Central memory CD8-positive, alpha-beta T cell (primary cell): Measurements from ENCODE around the gene AIP.
A peak's percentile ranks its signal among the peaks of the same experiment; 100 is the strongest.
"Not testable (repeated sequence)": the region's sequence is repeated elsewhere in the genome, so short reads cannot be mapped to it uniquely, and the experiment has no call there.

Experiments used
- ATAC-seq: fragments of 150-1000 bp; cut with Tn5 transposase; replicated peaks from 2 replicates; pipeline ENCODE4 v1.10.0; 2022; ENCODE audit warnings: mild to moderate bottlenecking, moderate FRiP score, moderate number of reproducible peaks; ENCODE audit not compliant: poor library complexity, severe bottlenecking; ENCODE audit errors: extremely low read depth
- DNase-seq, 2 donors: peaks; one replicate each; pipeline ENCODE4 v3.0.0; 2021; ENCODE audit warnings: low spot score in 2 of 2
- H3K27ac Mint-ChIP-seq: one replicate; pipeline ENCODE4 v1.8.0; 2022; ENCODE audit warnings: low read depth, mild to moderate bottlenecking, moderate library complexity, mixed read lengths
- H3K27me3 Mint-ChIP-seq: one replicate; pipeline ENCODE4 v1.8.0; 2022; ENCODE audit warnings: mixed read lengths
- H3K36me3 Mint-ChIP-seq: one replicate; pipeline ENCODE4 v1.8.0; 2022; ENCODE audit warnings: mild to moderate bottlenecking, moderate library complexity, mixed read lengths; ENCODE audit not compliant: insufficient read depth
- H3K4me1 Mint-ChIP-seq: one replicate; pipeline ENCODE4 v1.8.0; 2022; ENCODE audit warnings: mixed read lengths
- H3K4me3 Mint-ChIP-seq: one replicate; pipeline ENCODE4 v1.8.0; 2022; ENCODE audit warnings: mild to moderate bottlenecking, moderate library complexity, mixed read lengths
- H3K9me3 Mint-ChIP-seq: one replicate; pipeline ENCODE4 v1.8.0; 2022; ENCODE audit warnings: mixed read lengths

The AIP gene

DNA sequence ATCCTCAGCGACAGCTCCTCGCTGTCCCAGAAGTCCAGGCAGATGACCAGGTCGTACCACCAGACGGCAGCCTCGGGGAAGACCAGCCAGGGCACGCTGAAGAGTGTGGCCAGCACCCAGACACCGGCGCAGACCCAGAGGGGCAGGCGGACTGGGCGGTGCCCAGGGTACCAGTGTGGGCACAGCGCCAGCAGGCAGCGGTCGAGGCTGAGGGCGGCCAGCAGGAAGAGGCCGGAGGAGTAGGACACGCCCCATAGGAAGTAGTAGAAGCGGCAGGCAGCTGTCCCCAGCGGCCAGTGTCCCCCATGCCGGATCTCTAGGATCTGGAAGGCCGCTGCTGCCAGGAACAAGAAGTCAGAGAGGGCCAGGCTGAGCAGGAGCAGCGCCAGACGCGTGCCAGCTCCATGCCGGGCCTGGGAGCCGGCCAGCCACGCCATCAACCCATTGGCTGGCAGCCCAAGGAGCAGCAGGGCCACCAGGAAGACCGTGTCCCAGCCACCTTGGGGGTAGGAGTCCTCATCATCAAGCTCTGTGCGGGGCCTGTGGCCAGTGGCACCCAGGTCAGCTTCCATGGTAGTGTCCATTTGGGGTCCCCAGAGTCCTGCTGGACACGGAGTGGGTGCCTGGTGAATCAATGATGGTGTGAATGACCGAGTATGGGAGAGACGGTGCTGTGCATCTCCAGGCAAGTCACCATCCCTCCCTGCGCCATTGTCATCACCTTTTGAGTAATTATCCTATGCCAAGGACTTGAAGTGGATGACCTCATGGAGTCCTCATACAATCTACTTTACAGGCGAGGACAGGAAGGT, 30.5 kb upstream of the AIP start, which contains the start of gene GPR152:
Gene GPR152 (minus strand): TSS at position 589 of the 812 bp plus-strand sequence. CDS start 5 bp downstream, at position 584.
- Mint-ChIP-seq H3K9me3 (no peaks in the 10 kb centered on the region), H3K27me3 (no peaks in the 10 kb centered on the region), H3K27ac (no peak within 1 kb of the TSS), H3K4me1 (peaks cover 15% of the 10 kb centered on the region), H3K4me3 (no peak within 1 kb of the TSS), H3K36me3 (peaks cover 4% of the 10 kb centered on the region)
- DNase-seq (no peak), ATAC-seq (no peak)

DNA sequence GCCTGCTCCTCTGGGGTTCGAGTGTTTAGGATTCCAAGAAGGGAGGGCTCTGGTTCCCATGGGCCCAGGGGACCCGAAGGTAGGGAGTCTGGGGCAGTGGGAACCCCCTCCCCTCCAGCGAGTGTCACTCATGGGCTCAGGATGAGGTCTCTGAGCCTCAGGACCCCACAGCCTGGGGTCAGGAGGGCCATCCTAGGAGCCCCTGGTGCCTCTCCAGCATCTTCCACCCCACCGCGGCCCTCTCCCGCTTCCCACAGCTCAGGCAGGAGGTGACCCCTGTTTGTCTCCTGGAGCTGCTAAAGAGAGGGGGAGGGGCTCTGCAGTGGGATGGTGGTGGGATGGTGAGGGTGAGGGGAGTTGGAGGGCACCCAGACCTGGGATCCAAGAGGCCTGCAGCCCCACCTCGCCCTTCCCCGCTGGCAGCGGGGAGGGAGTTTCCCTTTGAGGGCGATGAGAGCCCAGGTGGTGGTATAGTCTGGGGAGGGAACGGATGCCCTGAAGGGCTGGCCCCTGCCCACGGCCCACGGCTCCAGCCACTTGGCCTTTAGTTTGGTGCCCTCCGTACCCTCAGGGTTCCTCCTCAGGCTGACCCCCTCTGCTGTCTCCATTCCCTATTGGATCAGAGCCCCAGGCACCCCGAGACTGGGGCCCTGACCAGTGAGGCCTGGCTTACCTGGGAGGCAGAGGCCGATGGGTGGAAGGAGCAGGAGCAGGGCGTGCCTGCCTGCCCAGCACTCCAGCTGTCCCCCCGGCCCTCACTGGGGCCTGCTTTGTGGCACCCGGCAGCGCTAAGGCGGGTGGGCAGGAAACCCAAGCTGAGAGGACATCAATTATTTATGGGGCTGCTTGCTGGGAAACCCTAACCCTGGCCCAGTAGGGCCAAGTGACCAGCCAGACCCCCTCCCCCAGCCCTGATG, 28.8 kb upstream of the AIP start:
- DNase-seq (no peak), ATAC-seq (no peak)
- H3K27me3 Mint-ChIP-seq, result no peaks in the 10 kb centered on the region
- H3K4me1 Mint-ChIP-seq, result peaks cover 5% of the 10 kb centered on the region
- peaks cover 2% of the 10 kb centered on the region for H3K36me3 Mint-ChIP-seq
- H3K9me3 Mint-ChIP-seq, result no peaks in the 10 kb centered on the region
- no peak overlapping the region for H3K4me3 Mint-ChIP-seq
- no peak overlapping the region for H3K27ac Mint-ChIP-seq

DNA sequence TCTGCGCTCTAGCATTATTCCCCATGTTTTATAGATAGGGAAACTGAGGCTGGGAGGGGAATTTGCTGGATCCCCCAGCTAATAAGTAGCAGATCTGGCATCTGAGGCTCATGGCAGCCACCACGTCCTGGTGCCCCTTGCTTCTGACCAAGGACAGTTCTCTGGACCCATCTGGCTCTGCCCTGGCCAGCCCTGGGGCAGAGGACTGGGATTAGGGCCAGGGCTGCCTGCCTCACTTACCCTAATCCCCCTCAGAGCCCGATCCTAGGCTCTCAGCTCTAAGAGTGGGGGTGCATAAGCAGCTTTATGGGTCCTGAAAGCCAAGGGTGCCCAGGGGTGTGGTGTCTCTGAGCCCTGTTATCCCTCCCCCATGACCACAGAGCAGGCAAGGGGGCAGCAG, 27.8 kb upstream of the AIP start, which contains the start of gene CABP4:
Gene CABP4 (plus strand): TSS at position 301 of the 400 bp plus-strand sequence. CDS start 70 bp downstream, at position 371.
- no peak for DNase-seq
- Mint-ChIP-seq H3K27ac (no peak within 1 kb of the TSS), H3K27me3 (no peaks in the 10 kb centered on the region), H3K36me3 (peaks cover 3% of the 10 kb centered on the region), H3K9me3 (no peaks in the 10 kb centered on the region), H3K4me3 (peak within 1 kb of the TSS; percentile 37), H3K4me1 (no peaks in the 10 kb centered on the region)
- ATAC-seq, result no peak

DNA sequence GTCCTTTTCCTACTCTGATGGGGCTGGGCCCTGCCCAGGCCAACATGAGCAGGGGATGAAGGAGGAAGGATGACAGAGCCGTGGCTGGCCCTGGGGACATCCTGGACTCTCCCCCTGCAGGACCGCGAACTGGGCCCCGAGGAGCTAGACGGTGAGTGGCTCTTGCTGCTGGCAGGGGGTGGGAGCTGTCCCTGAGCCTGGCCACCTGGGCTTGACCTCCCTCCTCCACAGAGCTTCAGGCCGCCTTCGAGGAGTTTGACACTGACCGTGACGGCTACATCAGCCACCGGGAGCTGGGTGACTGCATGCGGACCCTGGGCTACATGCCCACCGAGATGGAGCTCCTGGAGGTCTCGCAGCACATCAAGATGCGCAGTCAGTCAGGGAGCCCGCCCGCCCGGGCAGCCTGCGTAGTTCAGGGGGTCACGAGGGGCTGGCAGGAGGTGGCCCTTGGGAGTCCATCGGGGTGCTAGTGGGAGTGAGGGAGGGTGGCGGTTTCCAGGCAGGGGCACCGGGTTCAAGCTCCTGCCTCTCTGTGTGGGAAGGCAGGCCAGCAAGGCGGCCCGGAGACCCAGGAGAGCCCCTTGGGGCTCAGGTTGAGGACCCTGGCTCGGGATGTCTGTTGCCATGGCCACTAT, 26.6 kb upstream of the AIP start:
- Mint-ChIP-seq H3K4me1 (no peaks in the 10 kb centered on the region), H3K36me3 (peaks cover 5% of the 10 kb centered on the region), H3K9me3 (no peaks in the 10 kb centered on the region)

DNA sequence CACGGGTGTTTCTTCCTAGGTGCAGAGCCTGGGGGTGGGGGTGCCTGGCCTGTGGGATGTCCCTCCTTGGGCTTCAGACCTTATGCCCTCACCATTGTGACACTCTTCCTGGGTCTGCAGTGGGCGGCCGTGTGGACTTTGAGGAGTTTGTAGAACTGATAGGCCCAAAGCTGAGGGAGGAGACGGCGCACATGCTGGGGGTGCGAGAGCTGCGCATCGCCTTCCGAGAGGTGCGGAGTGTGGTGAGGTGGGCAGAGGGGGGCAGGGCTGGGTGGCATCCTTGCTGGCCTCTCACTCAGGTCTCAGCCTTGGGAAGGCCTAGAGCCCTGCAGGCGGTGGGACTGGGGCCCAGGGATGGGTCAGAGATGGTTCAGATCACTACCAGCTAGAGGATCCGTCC, 25.4 kb upstream of the AIP start:
- Mint-ChIP-seq H3K36me3 (peaks cover 5% of the 10 kb centered on the region), H3K27me3 (no peaks in the 10 kb centered on the region), H3K27ac (peak overlapping the region; percentile 32), H3K9me3 (no peaks in the 10 kb centered on the region), H3K4me3 (no peak overlapping the region), H3K4me1 (no peaks in the 10 kb centered on the region)
- DNase-seq (no peak), ATAC-seq (no peak)

More for the DNA sequence above, 26.6 kb upstream of the AIP start:
- ATAC-seq, result no peak
- Mint-ChIP-seq H3K27me3 (no peaks in the 10 kb centered on the region), H3K4me3 (no peak overlapping the region), H3K27ac (no peak overlapping the region)
- no peak for DNase-seq

DNA sequence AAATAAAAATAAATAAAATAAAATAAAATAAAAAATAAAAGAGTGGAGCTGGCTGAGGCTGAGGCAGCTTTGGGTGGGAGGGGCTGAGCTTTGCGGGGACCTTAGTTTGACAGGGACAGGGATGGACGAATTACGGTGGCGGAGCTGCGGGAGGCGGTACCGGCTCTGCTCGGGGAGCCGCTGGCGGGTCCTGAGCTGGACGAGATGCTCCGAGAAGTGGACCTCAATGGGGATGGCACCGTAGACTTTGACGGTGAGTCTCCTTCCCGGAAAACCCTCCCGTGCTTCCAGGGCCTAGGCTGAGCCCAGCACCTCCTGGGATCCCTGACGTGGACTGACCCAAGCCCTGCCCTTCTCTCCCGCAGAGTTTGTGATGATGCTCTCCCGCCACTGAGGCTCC, 24.6 kb upstream of the AIP start:
- H3K4me1 Mint-ChIP-seq, result no peaks in the 10 kb centered on the region
- H3K27me3 Mint-ChIP-seq, result no peaks in the 10 kb centered on the region
- no peaks in the 10 kb centered on the region for H3K9me3 Mint-ChIP-seq
- DNase-seq (no peak), ATAC-seq (no peak)
- H3K4me3 Mint-ChIP-seq, result no peak overlapping the region
- peaks cover 5% of the 10 kb centered on the region for H3K36me3 Mint-ChIP-seq
- no peak overlapping the region for H3K27ac Mint-ChIP-seq

DNA sequence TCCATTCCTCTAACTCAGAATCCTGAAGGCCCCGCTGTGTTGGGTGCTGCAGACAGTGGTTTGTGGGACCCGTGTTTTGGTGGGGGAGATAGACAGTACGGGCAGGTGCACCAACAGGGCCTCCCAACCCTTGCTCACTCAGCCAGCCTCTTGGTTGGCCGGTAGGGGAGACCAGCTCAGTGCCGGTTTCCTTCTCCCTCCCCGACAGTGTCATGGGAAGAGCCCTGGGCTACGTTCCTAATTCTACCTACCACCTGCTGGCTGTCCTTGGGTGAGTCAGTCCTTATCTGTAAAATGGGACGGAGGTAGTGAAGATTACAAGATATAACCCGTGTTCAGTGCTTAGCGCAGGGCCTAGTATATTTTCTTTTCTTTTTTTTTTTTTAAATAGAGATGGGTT, 19.6 kb upstream of the AIP start:
- Mint-ChIP-seq H3K27ac (no peak overlapping the region), H3K27me3 (no peaks in the 10 kb centered on the region), H3K36me3 (peaks cover 8% of the 10 kb centered on the region), H3K4me1 (peaks cover 26% of the 10 kb centered on the region), H3K4me3 (no peak overlapping the region), H3K9me3 (no peaks in the 10 kb centered on the region)
- DNase-seq, result no peak
- no peak for ATAC-seq

DNA sequence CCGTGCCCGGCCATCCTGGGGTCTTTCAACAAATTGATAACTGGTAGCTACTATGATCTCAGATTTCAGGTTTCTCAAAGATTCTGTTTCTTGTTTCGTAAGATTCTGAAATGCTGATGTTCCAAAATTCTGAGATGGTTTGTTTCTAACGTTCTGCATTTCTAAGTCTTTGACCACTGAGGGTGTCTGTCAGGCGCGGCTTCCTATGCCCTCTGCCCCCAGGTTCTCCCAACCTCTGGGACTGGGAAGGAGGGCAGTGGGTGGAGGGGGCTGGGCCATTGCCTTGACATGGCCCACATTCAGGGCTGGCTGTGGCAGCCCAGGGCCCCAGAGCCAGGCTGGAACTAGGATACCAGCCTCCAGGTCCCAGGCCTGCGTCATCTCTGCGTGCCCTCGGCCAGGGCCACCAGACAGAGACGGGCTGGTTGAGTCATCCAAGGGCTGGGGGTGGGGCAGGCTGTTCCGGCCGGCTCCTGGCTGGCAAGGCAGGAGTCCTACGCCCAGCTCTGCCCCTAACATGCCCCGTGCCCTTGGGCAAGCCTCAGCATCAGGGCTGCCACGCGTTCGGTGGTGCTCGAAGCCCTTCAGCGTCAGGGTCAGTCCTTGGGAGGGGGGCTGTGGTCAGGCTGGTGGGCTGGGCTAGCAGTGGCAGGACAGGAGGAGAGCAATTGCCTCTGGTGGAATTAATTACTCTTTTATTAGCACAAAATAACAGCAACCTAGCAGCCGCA, 19.0 kb upstream of the AIP start:
- peak overlapping the region; percentile 84 for H3K27ac Mint-ChIP-seq
- no peaks in the 10 kb centered on the region for H3K27me3 Mint-ChIP-seq
- H3K4me3 Mint-ChIP-seq, result peak overlapping the region; percentile 88
- peaks cover 31% of the 10 kb centered on the region for H3K4me1 Mint-ChIP-seq
- H3K36me3 Mint-ChIP-seq, result peaks cover 12% of the 10 kb centered on the region
- DNase-seq, result no peak
- H3K9me3 Mint-ChIP-seq, result no peaks in the 10 kb centered on the region
- ATAC-seq, result no peak

DNA sequence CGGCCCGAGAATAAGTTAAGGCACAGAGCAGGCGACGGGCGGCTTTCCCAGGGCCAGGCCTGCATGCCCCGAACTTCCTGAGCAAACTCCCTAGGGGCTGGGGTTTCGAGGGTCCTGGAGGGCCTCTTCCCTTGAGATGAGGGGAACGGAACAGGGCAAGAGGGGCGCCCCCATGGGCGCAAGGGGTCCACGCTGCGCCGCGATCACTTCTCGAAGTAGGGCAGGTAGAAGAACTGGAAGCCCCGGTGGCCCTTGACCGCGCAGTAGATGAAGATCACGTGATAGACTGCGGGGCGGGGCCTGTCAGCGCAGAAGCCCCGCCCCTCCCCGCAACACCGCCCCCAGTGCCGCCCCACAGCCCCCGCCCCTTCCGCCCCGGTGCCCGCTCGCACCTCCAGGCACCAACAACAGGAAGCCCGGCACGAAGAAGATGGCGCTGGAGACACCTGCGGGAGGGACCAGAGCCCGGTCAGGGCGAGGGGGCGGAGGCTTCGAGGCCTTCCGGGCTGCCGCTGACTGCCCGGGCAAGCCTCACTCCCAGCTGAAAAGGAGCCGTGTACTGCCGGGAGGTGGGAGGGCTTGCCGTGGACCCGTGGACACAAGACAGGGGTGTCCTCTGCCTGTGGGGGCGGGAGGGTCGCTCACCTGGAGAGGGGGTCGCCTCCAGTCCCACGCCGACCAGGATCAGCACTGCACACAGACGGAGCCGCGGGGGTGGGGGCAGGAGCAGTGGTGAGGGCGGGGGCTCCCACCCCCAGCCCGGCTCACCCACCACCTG, 18.2 kb upstream of the AIP start:
- peak overlapping the region; percentile 84 for H3K27ac Mint-ChIP-seq
- DNase-seq, result peak; percentile 79 to 87
- H3K27me3 Mint-ChIP-seq, result no peaks in the 10 kb centered on the region
- H3K9me3 Mint-ChIP-seq, result no peaks in the 10 kb centered on the region
- H3K4me3 Mint-ChIP-seq, result peak overlapping the region; percentile 88
- H3K36me3 Mint-ChIP-seq, result peaks cover 12% of the 10 kb centered on the region
- H3K4me1 Mint-ChIP-seq, result peaks cover 31% of the 10 kb centered on the region
- ATAC-seq, result peak; percentile 84

DNA sequence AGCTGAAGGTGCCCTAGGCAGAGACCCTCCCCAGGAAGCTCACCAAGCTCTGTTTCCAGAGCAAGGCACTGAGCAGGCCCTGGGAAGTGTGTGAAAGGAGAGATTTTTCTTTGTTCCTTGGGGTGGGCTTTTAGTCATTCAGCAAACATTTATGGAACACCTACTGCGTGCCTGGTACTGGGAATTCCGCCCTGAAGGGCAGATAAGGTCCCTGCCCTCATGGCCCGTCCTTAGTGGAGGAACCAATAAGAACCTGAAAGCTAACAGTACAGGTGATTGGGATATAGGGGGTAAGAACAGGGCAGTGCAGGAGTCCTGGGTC, 17.7 kb upstream of the AIP start:
- H3K4me1 Mint-ChIP-seq, result peaks cover 31% of the 10 kb centered on the region
- no peaks in the 10 kb centered on the region for H3K9me3 Mint-ChIP-seq
- no peaks in the 10 kb centered on the region for H3K27me3 Mint-ChIP-seq
- ATAC-seq, result no peak
- DNase-seq, result no peak
- H3K27ac Mint-ChIP-seq, result peak overlapping the region; percentile 84
- peak overlapping the region; percentile 88 for H3K4me3 Mint-ChIP-seq
- peaks cover 10% of the 10 kb centered on the region for H3K36me3 Mint-ChIP-seq

DNA sequence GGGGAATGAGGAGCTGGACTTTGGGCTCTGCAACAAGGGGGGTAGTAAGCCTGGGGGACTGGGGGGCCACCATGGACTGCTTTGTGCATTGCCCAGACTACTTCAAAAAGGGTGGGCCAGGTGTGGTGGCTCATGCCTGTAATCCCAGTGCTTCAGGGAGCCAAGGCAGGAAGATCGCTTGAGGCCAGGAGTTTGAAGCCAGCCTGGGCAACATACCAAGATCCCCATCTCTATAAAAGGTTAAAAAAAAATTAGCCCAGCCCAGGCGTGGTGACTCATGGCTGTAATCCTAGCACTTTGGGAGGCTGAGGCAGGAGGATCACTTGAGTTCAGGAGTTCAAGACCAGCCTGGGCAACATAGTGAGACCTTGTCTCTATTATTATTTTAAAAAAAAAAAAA, 17.3 kb upstream of the AIP start:
- peaks cover 31% of the 10 kb centered on the region for H3K4me1 Mint-ChIP-seq
- DNase-seq, H3K27me3 Mint-ChIP-seq, ATAC-seq, H3K9me3 Mint-ChIP-seq: not testable (repeated sequence)
- H3K4me3 Mint-ChIP-seq, result peak overlapping the region; percentile 88
- H3K27ac Mint-ChIP-seq, result peak overlapping the region; percentile 84
- H3K36me3 Mint-ChIP-seq, result peaks cover 10% of the 10 kb centered on the region
